ENCODE data around the gene BAIAP2L2. TPM values are rescaled to one million over a fixed set of nuclear protein-coding genes. Genes with fewer than 3 reads are reported as not detected.

Gene BAIAP2L2
- total and polyA plus RNA-seq, 4 donors, result 0.17 to 1.0 (median 0.46) TPM

GRCh38 chr22:38056969-38057891 lies 53.3 kb downstream of the BAIAP2L2 start, which contains the start of gene PICK1:
Gene PICK1, plus strand, starts transcription at chr22:38057404. Its CDS starts 406 bp downstream, at chr22:38057810.
- H3K36me3 ChIP-seq (ENCODE audit: control insufficient read depth in 4 of 4, insufficient read depth in 4 of 4, low read length in 4 of 4), result peaks cover 0 to 11% (median 6%) of the 10 kb centered on the region in 4 donors
- TF ChIP-seq, protein P1, sequence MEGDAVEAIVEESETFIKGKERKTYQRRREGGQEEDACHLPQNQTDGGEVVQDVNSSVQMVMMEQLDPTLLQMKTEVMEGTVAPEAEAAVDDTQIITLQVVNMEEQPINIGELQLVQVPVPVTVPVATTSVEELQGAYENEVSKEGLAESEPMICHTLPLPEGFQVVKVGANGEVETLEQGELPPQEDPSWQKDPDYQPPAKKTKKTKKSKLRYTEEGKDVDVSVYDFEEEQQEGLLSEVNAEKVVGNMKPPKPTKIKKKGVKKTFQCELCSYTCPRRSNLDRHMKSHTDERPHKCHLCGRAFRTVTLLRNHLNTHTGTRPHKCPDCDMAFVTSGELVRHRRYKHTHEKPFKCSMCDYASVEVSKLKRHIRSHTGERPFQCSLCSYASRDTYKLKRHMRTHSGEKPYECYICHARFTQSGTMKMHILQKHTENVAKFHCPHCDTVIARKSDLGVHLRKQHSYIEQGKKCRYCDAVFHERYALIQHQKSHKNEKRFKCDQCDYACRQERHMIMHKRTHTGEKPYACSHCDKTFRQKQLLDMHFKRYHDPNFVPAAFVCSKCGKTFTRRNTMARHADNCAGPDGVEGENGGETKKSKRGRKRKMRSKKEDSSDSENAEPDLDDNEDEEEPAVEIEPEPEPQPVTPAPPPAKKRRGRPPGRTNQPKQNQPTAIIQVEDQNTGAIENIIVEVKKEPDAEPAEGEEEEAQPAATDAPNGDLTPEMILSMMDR (IDR thresholded peaks at IDR 0.05; ENCODE audit: control extremely low read depth, extremely low read depth), result no peak
- H3K27me3 ChIP-seq (ENCODE audit: control insufficient read depth in 3 of 3, insufficient read depth in 3 of 3, low read length in 2 of 3), result no peaks in the 10 kb centered on the region
- DNase-seq (peak; percentile 92 to 95 (median 94)), ATAC-seq (ENCODE audit: insufficient read depth, low FRiP score) (peak; percentile 90)
- H3K4me3 ChIP-seq, result peak within 1 kb of the TSS; percentile 54
- WGBS, 2 donors, result 2 to 3% methylated on average over 44 to 47 of the region's 47 CpGs
- H3K9me3 ChIP-seq (ENCODE audit: control insufficient read depth in 4 of 4, insufficient read depth in 3 of 4, low read length in 3 of 4), result no peaks in the 10 kb centered on the region
- H3K9ac ChIP-seq (ENCODE audit: insufficient read depth in 1 of 2, low read length in 2 of 2), result peak within 1 kb of the TSS; percentile 72 to 76
- peak within 1 kb of the TSS; percentile 64 to 95 for H3K27ac ChIP-seq (ENCODE audit: low read depth in 1 of 2, low read length in 1 of 2)
- peaks cover 0 to 9% (median 3%) of the 10 kb centered on the region in 5 donors for H3K4me1 ChIP-seq (ENCODE audit: control insufficient read depth in 5 of 5, insufficient read depth in 5 of 5, low read length in 5 of 5)

DNA sequence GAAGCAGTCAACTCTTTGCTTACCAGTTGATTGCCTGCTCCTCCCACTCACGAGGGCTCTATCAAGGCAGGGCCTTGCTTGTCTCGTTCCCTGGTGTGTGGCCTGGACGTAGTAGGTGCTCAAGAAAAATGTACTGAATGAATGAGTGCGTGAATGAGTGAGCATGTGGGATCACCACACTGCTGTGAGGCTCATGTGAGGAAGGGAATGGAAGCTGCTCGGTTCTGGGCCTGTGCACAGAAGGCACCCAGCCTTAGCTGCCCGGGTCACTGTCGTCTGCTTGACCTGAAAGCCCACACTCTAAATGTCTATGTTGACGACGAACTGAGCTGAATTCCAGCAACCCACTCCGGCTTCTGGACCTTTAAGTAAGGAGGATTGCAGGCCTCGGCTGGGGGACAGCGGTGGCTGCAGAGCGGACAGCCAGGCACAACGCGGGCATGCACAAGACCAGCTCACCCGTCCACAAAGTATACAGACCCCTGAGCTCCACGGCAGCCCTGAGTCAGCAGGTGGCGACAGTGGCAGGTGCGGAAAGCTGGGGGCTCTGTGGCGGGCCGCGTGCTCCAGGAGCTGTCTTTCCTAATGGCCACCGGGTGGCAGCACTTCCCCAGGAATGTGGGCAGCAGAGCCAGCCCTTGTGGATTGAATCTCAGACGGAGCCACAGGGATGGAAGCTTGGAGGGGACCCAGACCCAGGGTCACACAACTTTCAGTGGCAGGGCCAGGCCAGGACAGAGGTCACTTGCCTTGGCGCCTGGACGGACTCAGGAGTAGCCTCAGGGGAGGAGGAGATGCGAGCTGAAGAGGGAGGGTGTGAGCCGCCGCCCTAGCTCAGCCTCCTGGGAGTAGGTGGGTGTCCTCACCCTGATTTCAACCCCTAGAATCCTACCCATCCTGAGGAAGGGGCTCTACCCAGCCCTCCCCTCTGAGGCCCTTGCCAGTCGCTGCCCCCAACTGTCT lies 58.3 kb downstream of the BAIAP2L2 start:
- H3K27ac ChIP-seq (ENCODE audit: low read depth in 1 of 2, low read length in 1 of 2), result no peak overlapping the region
- H3K9me3 ChIP-seq (ENCODE audit: control insufficient read depth in 4 of 4, insufficient read depth in 3 of 4, low read length in 3 of 4), result no peaks in the 10 kb centered on the region
- TF ChIP-seq, protein P1 (IDR thresholded peaks at IDR 0.05; ENCODE audit: control extremely low read depth, extremely low read depth), result peak; percentile 87
- WGBS, 2 donors, result 33 to 34% methylated on average over 30 of the region's 30 CpGs
- H3K9ac ChIP-seq (ENCODE audit: insufficient read depth in 1 of 2, low read length in 2 of 2), result no peak overlapping the region
- no peaks in the 10 kb centered on the region for H3K36me3 ChIP-seq (ENCODE audit: control insufficient read depth in 4 of 4, insufficient read depth in 4 of 4, low read length in 4 of 4)
- peaks cover 0 to 3% (median 0%) of the 10 kb centered on the region in 5 donors for H3K4me1 ChIP-seq (ENCODE audit: control insufficient read depth in 5 of 5, insufficient read depth in 5 of 5, low read length in 5 of 5)
- H3K27me3 ChIP-seq (ENCODE audit: control insufficient read depth in 3 of 3, insufficient read depth in 3 of 3, low read length in 2 of 3), result no peaks in the 10 kb centered on the region
- ATAC-seq (ENCODE audit: insufficient read depth, low FRiP score) (no peak), DNase-seq (peak; percentile 83 to 84 (median 84))
- no peak overlapping the region for H3K4me3 ChIP-seq

DNA sequence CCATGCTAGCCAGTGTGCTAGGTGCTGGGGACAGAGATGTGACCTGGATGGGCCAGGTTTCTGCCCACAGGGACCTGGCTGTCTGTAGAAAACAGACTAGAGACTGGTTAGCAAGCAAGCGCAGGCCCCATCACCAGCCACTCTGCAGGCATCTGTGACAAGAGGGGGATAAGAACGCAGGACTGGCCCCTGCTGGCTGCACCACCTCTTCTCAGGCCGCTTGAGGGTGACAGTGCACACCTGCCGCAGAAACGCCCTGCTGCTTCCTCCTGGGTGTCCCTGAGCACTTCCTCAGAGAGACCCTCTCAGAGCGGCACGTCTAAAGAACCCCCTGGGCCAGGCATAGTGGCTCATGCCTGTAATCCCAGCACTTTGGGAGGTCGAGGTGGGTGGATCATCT lies 59.2 kb downstream of the BAIAP2L2 start:
- no peak overlapping the region for H3K9ac ChIP-seq (ENCODE audit: insufficient read depth in 1 of 2, low read length in 2 of 2)

More for the DNA sequence above, 59.2 kb downstream of the BAIAP2L2 start:
- Histone ChIP-seq H3K4me3 (no peak overlapping the region), H3K27me3 (ENCODE audit: control insufficient read depth in 3 of 3, insufficient read depth in 3 of 3, low read length in 2 of 3) (no peaks in the 10 kb centered on the region), H3K27ac (ENCODE audit: low read depth in 1 of 2, low read length in 1 of 2) (no peak overlapping the region), H3K9me3 (ENCODE audit: control insufficient read depth in 4 of 4, insufficient read depth in 3 of 4, low read length in 3 of 4) (no peaks in the 10 kb centered on the region), H3K4me1 (ENCODE audit: control insufficient read depth in 5 of 5, insufficient read depth in 5 of 5, low read length in 5 of 5) (peaks cover 0 to 3% (median 0%) of the 10 kb centered on the region in 5 donors), H3K36me3 (ENCODE audit: control insufficient read depth in 4 of 4, insufficient read depth in 4 of 4, low read length in 4 of 4) (no peaks in the 10 kb centered on the region)
- TF ChIP-seq, protein P1 (IDR thresholded peaks at IDR 0.05; ENCODE audit: control extremely low read depth, extremely low read depth), result no peak
- WGBS, 2 donors, result 77 to 86% methylated on average over 8 of the region's 8 CpGs
- ATAC-seq (ENCODE audit: insufficient read depth, low FRiP score), result no peak
- no peak for DNase-seq

All from lung (tissue), 12 donors.